DMS79 (cell line): ENCODE data around the gene ATR.
"Not testable (repeated sequence)": the region's sequence is repeated elsewhere in the genome, so short reads cannot be mapped to it uniquely, and the experiment has no call there.

Source experiments
- DNase-seq: peaks from one replicate; lab custom pipeline; 2025; lab: John Stamatoyannopoulos, UW

Gene ATR

DNA sequence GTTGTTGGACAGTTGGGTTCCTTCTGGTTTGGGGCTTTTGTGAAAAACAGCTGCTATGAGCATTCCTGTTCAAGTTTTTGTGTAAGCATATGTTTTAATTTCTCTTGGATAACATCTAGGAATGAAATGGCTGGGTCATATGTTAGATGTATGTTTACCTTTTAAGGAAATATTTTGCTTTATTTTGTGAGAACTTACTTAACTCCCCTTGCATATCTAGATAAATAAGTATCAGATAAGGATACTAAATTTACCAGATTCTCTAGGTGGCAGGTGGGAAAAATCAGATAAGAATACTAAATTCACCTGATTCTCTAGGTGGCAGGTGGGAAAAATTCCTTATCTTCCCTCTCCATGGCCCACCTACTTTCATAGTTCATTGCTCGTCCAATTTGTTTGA is 16.6 kb upstream of the ATR start:
- DNase-seq = no peak

DNA sequence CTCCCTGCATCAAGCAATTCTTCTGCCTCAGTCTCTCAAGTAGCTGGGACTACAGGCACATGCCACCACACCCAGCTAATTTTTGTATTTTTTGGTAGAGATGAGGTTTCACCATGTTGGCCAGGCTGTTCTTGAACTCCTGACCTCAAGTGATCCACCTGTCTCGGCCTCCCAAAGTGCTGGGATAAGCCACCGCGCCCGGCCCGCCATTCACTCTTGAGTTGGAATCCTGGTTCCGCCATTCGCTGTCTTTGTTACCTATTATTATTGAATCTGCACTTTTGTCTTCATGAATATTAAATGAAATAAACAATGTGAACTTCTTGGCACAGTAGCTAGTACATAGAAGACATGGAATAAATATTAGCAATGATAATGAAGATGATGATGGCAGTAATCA is 13.7 kb upstream of the ATR start:
- DNase-seq = not testable (repeated sequence)

DNA sequence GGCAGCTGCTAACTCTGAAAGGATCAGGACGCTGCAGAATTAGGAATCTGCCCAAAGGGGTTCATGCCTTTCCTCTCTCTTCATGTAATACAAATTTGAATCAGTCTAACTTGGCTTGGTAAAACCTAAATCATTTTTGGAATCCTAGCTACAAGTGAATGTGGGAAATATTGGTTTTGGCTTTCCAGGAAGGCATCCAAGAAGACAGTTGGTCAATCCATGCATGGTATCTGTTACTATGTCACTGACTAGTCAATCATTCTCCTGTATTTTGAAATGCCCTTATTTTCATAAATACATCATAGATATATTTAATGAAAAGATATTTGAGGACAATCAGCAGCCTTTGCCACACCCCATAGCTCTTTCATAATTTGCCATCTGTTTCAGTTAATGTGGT is 10.2 kb upstream of the ATR start:
- DNase-seq = no peak

DNA sequence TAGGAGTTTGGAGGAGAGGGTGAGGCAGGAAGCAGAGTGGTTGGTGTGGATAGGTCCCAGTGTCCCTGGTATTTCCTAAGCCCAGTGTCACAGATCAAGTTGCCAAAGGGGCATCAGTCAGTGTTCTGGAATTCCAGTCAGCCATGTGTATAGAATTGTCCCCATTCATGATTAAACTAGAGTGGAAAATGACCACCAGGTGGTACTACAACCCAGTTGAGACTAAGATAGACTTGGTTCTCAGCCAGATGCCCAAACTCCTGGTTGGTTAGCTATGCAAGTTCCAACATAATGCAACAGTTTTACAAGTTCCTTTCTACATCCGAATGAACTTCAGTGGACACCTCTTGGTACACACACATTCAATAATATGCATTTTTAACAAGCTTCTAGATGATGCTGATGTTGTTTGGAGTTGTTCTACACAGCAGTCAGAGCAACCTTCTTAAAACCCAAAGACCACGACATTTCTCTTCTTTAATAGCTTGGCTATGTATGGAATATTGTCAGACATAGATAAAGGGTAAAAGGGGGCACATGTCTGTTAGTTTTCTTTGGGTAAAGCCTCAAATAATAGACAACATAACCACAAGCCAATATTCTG is 8.4 kb upstream of the ATR start:
- DNase-seq = peak; percentile 16

DNA sequence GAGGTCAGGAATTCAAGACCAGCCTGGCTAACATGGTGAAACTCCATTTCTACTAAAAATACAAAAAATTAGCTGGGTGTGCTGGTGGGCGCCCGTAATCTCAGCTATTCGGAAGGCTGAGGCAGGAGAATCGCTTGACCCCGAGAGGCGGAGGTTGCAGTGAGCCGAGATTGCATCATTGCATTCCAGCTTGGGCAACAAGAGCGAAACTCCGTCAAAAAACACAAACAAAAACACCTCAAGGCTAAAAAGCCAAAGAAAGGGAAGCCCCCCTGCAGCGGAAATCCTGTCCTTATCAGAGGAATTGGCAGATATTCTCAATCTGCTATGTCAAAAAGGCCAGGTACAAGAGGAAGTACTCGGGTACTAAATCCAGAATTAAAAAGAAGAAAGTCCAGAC is 2.5 kb upstream of the ATR start:
- DNase-seq = not testable (repeated sequence)

DNA sequence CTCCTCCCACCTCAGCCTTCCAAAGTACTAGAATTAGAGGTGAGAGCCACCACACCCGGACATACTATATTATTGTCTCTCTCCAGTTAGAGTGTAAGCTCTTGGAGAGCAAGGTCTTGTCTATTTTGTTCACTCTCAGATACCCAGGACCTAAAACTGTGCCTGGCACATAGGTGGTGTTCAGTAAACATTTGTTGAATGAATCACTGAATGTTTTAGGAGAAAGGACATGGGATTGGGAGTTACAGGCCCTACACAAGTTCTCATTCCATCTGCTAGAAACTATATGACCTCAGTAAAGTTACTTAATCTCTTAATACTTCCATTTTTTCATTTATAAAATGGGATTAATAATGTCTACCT is 1.5 kb upstream of the ATR start:
- no peak for DNase-seq

DNA sequence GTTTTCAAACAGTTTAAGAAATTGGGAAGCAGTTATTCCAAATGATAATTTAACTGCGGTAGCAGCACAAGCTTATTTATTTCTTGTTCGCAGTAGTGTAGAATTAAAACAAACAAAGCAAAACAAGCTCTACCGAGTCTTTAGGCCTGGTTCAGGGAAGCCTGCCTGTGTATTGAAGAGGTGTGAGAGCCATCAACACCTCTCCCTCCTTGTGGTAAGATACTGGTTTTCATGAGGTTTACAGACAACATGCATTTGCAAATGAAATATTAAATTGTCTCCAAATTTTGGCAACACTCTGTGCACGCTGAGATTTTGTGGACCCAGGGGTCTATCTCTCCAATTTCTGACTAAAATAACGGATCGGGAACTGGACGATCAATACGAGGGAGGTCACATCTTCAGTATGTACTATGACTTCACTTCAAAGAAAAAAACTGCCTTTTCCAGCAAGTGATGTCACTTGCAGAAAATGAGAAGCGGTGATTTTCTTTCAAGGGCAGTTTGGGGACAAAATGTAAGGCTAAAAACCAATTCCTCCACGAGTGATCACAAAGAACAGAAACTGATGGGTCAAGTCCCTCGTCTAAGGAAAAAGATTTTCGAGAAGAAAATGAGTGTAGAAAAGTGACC is 721 bp downstream of the ATR start:
- DNase-seq = no peak

DNA sequence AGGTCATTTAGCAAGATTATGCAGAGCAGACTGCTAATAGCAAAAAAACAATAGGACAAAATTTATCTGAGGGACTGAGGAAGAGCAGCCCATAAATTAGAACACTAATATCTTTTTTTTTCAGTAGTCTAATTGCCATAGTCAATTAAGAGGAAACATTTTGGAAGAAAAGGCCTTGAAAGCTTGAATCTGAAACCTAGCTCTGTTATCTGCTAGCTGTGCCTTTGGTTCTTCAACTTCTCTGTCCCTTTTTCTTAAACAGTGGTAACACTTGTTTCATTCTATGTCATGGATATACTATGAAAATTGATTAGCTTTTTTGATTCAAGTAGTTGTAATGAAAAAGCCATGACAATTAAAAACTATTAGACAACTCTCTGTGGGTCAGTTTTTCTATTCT is 1.7 kb downstream of the ATR start:
- no peak for DNase-seq

DNA sequence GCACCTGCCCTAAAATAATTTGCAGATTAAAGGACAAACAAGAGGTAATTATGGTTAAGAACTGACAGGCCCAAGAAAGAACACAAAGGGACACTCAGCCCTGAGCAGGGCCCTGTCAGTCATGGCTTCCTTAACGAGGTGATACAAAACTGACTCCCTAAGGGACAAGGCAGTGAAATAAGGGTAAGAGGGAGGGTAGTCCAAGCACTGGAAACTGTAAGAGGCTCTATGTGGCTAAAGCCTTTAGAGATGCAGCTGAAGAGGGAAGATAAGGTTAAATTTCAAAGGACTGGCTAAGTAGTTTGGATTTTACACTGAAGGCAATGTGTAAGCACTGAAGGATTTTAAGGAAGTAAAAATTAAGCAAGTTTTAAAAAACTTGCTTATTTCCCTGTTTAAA is 3.9 kb downstream of the ATR start:
- no peak for DNase-seq

DNA sequence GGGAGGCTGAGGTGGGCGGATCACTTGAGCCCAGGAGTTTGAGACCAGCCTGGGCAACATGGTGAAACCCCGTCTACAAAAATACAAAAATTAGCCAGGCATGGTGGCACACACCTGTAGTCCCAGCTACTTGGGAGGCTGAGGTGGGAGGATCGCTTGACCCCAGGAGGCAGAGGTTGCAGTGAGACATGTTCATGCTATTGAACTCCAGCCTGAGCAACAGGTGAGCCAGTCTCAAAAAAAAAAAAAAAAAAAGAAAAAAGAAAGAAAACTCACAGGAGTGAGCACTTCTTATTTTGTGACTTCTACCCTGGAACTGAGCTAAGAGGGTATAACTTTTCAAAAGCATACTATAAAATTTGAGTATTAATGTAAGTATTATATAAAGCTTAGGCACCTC is 4.3 kb downstream of the ATR start:
- DNase-seq = not testable (repeated sequence)

DNA sequence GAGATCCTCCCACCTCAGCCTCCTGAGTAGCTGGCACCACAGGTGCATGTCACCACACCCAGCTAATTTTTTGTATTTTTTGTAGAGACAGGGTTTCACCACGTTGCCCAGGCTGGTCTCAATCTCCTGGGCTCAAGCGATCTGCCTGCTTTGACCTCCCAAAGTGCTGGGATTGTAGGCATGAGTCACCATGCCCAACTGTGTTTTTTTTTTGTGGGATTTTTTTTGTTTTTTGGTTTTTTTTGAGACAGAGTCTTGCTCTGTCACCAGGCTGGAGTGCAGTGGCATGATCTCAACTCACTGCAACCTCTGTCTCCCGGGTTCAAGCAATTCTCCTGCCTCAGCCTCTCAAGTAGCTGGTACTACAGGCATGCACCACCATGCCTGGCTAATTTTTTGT is 9.1 kb downstream of the ATR start:
- not testable (repeated sequence) for DNase-seq

DNA sequence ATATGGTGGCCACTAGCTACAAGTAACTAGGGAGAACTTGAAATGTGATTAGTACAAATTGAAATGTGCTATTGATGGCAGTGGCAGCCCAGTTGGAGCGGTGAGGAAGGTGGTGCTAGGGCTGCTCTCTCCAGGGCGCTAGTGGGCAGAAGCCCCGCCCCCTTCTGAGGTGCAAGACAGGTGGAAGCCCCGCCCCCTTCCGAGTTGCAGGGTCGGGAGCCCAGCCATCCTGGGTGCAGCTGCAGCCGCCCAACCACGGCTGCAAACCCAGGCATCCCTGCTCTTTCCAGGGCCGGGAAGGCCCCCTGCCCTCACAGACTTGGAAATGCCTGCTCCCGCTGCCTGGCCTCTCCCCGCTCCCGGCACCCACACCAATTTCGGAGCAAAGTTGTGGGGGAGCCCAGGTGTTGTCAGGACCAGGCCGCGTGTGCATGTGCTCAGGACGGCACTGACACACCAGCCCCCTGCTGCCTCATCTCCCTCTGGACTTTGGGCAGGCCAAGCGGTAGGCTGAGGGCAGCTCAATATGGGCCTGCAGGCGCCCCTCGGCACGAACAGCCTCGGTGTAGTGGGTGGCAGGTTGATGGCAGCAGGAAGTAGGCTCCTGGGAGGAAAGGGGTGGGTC is 10.0 kb downstream of the ATR start:
- DNase-seq = no peak

DNA sequence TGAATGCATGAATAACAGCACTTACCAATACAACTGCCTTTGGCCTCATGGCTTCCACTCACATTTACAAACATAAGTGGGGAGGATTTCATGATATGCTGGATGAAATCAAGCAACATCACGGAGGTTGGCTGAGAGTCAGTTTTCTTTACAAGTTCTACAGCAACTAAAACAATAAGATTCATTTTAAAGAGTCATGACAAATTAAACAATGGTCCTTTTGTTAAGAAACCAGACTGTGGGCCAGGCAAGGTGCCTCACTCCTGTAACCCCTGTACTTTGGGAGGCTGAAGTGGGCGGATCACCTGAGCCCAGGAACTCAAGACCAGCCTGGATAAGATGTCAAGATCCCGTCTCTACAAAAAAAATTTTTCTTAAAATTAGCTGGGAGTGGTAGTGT is 12.4 kb downstream of the ATR start:
- no peak for DNase-seq

DNA sequence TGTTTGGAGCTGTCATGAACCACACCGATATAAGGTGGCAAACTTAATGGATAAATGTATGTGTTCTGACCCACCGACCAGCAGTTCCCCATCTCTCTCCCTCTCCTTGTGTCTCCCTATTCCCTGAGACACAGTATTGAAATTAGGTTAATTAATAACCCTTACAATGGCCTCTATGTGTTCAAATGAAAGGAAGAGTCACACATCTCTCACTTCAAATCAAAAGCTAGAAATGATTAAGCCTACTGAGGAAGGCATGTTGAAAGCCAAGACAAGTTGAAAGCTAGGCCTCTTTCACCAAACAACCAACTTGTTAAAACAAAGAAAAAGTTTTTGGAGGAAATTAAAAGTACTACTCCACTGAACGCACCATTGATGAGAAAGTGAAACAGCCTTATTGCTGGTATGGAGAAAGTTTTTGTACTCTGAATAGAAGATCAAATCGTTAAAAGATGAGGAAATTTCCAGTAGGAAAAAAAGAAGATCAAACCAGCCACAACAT is 15.0 kb downstream of the ATR start:
- DNase-seq = no peak

DNA sequence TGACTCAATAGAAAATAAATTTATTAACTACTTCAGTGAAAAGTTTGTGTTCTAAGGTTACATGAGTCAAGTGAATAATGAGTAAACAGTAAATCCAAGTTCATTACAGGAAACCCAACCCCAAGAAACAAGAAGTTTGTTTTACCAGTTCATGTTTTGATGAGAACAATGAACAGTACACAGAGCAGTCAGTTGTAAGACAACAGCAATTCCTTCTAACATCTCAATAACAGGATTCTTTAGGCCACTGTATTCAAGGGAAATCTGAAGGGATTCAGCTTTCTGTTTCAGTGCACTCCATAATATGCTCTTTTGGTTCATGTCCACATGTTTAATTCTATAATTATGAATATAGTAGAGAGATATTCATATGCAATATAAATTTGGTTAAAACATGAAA is 18.4 kb downstream of the ATR start:
- no peak for DNase-seq

DNA sequence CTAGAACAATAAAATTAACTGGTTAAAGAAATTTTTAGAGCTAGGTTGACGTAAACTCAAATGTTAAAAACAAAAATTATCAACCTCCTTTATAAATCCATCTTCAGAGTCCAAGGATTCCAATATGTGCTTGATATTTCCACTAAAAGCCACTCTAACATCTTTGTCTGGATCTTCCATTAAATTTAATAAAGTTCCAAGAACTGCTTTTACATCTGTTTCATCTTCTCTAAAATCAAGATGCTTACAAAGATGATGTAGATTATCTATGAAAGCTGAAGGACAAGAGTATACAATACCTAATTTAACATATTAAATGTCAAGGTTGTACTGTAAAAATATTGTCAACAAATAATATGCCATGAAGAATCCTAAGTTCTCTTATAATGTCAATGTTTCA is 24.8 kb downstream of the ATR start:
- DNase-seq = no peak

DNA sequence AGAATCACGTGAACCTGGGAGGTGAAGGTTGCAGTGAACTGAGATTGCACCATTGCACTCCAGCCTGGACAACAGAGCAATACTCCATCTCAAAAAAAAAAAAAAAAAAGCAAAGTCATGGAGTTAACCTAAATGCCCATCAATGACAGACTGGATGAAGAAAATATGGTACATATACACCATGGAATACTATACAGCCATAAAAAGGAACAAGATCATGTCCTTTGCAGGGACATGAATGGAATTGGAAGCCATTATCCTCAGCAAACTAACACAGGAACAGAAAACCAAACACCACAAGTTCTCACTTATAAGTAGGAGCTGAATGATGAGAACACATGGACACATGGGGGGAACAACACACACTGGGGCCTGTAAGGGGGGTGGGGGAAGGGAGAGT is 26.0 kb downstream of the ATR start:
- DNase-seq = not testable (repeated sequence)

DNA sequence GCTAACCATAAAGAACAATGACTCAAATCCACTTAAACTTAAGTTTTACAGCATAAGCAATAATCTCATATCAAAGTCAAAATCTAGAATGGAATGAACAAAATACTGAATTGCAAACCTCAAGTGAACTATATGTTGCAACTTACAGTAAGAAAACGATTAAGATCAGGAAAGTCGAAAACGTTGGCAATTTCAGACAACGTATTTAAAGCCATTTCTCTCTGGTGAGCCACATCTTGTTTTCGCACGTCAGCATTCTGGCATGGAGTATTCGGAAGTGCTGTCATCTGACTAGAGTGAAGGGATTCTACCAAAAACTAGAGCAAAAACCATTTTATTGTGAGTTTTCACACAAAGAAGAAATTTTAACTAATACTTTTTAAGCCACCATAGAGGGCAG is 28.5 kb downstream of the ATR start:
- no peak for DNase-seq

DNA sequence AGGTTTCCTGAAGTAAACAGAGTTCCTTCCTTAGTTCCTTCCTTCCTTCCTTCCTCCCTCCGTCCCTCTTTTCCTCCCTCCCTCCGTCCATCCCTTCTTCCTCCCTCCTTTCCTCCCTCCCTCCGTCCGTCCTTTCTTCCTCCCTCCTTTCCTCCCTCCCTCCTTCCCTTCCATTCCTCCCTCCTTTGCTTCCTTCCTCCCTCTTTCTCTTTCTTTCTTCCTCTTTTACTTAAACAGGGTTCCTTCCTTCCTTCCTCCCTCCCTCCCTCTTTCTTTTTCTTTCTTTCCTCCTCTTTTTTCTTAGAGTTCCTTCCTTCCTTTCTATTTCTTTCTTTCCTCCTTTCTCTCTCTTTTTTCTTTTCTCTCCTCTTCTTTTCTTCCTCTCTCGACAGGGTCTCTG is 35.2 kb downstream of the ATR start:
- no peak for DNase-seq

DNA sequence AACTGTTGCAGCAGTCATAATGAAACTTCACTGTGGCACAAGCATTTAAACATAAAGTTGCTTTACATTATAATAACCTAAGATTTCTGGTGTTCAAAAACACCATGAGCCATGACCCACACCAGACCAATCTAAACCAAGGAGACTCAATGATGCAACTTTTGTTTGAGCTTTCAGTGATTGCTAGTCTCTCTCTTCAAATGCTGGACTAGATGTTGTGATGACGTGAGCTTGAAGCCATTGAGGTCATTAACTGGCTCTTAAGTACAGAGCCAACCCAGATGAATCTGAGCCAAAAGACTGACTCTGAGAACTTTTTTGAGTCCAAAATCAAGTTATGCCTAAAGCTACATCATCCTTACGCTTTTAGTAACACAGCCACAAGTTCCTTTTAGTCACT is 36.5 kb downstream of the ATR start:
- no peak for DNase-seq

DNA sequence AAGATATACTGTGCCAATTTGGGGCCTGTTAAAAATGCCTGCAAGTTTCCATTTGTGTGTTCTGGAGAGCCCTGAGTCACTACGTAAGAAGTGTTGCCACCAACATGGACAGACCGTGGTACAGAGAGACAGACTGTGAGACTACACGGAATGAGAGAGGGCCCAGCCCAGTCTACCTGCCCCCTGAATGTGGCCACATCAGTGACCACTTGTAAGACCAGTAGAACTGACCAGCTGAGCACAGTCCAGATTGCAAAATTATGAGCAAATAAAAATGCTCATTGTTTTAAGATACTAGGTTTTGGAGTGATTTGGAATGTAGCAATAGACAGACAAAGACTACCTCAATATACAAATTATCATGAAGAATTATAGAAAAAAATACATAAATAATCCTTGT is 42.0 kb downstream of the ATR start:
- DNase-seq = no peak

DNA sequence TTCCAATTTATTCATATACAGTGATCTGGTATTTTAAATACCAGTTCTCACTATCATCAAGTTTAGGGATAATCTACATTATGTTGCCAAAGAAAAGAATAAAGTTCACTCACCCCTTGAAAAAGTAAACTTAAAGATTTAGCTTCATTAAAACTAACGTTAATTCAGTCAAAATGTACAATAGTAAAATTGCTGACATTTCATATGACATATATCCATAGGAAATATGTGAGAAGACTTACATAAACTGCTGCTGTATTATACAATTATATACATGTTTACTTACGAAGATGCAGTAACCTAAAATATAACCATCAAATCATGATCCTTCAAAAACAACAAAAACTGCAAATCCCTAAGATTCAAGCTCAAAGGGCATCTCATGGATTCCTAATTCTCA is 44.0 kb downstream of the ATR start:
- no peak for DNase-seq

DNA sequence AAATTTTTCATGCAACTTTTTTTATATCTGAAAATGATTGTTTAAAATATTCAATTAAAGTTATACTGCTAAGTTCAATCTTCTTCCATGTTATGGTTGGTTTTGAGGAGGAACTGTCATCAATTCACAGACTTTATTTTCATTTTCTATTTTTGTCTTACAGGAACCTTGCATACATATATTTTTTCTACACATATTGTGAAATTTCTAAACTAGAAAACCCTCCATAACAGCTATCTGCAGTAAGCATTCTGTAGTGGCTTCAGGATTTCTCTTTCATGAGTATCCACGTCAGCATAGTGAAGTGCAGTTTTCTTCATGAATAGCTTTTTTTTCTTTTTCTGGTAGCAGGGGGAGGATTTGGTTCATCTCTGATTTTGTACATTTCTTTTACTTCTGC is 48.2 kb downstream of the ATR start:
- DNase-seq = no peak
